Stomach (tissue), 4 donors: Measurements from ENCODE around the gene DLG2.

Source experiments
- CTCF ChIP-seq, 7 experiments: fragments of 450-650 bp in 4 of 7; fragments of 200-600 bp in 3 of 7; sonication (generic) in 3 of 7; IDR thresholded peaks; one replicate each; pipeline ENCODE4 v1.5.1; 2016 to 2019; ENCODE audit warnings: antibody characterized with exemption in 7 of 7, control low read depth in 2 of 7, mild to moderate bottlenecking in 1 of 7
- EP300 ChIP-seq: sonication (generic); formaldehyde crosslinking; IDR thresholded peaks from one replicate; pipeline ENCODE4 v1.6.1; 2017; ENCODE audit warnings: antibody characterized with exemption
- POLR2A ChIP-seq, 4 donors: fragments of 450-650 bp; IDR thresholded peaks; one replicate each; pipeline ENCODE4 v1.6.1; 2016; ENCODE audit warnings: antibody characterized with exemption in 4 of 4, control low read depth in 2 of 4, mild to moderate bottlenecking in 1 of 4, moderate library complexity in 1 of 4
- POLR2AphosphoS5 ChIP-seq, 3 donors: sonication (generic); formaldehyde crosslinking; IDR thresholded peaks; one replicate each; pipeline ENCODE4 v1.6.1; 2016; ENCODE audit warnings: antibody characterized with exemption in 3 of 3

GRCh38 chr11:83693306-83693992 is 1933.7 kb downstream of the DLG2 start:
- TF ChIP-seq EP300 = no peak
- TF ChIP-seq CTCF (IDR thresholded peaks at IDR 0.05) = no peak
- TF ChIP-seq POLR2AphosphoS5 (IDR thresholded peaks at IDR 0.05) = no peak
- no peak for TF ChIP-seq POLR2A (IDR thresholded peaks at IDR 0.05)
